Activated CD8-positive, alpha-beta memory T cell treated with anti-CD3 and anti-CD28 coated beads, Interleukin-2, amount 50 U/mL, for 48 hours (primary cell): ENCODE data around the gene EFEMP2.

Experiments used
- DNase-seq: peaks from one replicate; pipeline ENCODE4 v3.0.0-alpha.2; 2020

Gene EFEMP2

DNA sequence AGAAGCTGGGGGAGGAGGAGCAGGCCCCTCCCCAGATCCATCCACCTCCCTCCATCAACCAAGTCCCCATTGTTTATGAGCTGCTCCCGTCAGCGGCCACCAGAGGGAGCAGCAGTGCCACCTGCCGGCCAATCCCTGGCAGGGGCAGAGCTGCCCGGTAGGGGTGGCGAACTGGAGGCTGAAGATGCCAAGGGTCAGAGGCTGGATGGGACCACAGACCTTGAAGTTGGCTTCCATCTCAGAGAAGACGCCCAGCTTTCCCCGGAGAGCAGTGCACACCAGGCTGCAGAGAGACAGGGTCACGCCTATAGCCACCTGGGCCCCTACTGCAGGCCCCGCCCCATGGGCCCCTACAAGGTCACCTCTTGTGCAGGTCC is 12.1 kb upstream of the EFEMP2 start:
- DNase-seq: peak; percentile 92

DNA sequence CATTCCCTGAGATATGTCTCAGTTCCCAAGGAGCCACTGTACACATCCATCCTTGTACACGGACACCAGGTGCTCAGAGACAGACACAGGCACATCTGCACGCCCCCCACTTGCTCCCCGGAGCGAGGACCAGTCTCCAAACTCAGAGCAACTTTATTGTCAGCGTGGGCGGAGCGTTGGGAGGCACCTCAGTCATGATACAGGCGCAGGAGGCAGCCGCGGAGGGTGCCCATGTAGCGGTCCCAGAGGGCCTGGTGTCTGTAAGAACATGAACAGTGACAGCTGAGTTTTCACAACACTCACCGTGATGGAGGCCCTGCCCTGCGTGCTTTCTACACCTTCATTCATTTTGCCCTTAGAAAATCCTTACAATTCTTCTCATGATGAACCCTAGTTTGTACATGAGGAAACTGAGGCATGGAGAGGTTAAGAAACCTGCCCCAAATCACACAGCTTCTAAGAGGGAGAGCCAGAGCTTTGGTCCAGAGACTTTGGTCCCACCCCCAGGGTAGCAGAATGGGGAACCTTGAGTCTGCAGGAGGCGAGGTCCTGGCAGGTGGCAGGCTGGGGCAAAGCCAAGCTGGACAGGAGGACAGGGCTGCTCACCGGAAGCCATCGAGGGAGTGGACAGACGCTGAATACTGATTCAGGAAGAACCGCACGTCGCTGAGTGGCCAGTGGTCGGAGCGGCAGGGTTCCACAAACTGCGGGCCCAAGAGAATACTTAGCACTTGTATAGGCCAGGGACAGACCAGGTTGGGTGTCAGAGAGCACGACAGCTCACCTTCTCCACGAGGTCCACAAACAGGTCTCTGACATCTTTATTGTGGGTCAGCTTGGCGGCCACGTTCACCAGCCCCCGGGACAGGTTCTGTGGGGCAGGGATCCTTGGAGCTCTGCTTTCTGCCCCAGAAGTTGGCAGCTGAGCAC is 11.5 kb upstream of the EFEMP2 start:
- DNase-seq: no peak

DNA sequence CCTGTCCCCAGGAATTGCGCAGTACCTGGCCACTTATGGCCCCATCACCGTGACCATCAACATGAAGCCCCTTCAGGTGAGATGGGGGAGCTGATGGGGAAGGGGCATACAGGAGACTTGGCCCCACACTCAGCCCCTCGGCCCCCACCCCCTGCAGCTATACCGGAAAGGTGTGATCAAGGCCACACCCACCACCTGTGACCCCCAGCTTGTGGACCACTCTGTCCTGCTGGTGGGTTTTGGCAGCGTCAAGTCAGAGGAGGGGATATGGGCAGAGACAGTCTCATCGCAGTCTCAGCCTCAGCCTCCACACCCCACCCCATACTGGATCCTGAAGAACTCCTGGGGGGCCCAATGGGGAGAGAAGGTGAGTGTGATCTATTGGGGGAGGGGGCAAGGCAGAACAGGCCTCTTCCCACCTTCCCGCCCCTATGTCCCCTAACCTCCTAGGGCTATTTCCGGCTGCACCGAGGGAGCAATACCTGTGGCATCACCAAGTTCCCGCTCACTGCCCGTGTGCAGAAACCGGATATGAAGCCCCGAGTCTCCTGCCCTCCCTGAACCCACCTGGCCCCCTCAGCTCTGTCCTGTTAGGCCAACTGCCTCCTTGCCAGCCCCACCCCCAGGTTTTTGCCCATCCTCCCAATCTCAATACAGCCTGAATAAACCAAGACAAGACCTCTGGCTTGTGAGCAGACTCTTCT is 10.6 kb upstream of the EFEMP2 start:
- DNase-seq: no peak

DNA sequence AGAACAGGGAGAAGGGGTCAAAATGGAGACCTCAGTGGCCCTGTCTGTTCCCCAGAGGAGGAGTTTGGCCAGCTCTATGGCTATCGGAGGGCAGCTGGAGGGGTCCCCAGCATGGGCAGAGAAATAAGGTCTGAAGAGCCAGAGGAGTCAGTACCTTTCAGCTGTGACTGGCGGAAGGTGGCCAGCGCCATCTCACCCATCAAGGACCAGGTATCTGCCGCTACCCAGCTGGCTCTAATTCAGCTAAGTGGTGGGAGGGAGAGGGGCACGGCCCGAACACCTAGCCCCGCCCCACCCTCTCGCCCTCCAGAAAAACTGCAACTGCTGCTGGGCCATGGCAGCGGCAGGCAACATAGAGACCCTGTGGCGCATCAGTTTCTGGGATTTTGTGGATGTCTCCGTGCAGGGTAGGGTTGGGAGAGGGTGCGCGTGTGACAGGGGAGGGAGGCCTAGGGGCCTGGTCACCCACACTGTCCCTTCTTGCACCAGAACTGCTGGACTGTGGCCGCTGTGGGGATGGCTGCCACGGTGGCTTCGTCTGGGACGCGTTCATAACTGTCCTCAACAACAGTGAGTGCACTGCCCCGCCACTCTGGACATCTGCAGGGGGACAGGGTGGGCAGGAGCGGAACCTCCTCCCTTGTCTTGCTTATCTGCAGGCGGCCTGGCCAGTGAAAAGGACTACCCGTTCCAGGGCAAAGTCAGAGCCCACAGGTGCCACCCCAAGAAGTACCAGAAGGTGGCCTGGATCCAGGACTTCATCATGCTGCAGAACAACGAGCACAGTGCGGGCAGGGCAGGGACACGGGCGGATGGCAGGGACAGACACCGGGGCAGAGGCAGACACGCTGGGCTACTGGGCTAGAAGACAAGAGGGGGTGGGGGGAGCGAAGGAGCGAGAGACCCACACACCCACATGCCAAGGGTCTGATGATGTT is 9.8 kb upstream of the EFEMP2 start:
- DNase-seq: no peak

DNA sequence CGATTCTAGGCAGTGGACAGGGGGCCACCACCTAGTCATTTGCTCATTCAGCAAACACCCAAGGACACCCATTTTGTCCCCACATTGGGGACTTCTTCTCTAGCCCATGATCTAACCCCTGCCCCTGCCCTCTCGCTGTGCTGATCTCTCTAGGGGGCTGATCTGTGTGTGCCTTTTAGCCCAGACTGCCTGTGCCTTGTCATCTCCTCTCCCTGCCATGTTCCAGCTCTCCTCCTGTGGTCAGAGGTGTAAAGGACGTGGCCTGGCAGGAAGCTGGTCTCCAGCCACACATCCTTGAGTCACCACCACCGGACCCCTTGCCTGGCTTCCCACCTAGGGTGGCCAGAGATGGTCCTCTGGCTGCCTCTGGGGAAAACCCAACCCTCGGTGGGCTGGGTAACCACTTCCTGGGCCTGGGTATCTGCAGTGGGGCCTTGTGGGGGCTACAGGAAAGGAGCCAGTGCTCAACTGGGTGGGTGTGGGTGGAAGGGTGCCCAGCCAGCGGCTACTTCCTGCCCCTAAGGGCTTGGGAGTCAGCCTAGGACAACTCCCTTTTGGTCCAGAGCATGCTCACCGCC is 8.3 kb upstream of the EFEMP2 start:
- no peak for DNase-seq

DNA sequence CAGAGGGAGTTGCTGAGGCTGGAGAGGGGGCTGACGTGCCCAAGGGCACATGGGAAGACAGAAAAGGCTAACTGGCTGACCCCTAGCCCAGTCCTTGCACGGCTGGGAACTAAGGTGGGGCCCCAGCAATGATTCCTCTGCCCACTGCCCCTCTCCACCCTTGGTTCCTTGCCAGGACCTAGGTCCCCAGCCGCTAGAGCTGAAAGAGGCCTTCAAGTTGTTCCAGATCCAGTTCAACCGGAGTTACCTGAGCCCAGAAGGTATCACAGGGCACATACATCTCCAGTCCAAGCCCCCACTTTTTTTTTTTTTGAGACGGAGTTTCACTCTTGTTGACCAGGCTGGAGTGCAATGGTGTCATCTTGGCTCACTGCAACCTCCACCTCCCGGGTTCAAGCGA is 7.4 kb upstream of the EFEMP2 start:
- DNase-seq: no peak

DNA sequence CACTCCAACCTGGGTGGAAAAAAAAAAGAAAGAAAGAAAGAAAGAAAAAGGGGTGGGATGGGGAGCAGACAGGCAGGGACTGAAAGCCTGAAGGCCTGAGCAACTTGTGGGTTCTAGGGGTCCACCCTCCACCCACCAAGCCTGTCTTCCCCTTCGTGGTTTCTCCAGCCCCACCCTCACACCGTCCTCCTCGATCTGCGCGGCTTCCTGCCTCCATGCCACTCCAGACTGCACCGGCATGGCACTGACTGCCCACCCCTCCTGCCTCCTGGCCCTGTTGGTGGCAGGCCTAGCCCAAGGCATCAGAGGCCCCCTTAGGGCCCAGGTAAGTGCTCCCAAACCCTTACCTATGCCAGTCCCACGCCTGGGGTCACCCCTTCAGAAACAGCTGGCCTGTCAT is 7.0 kb upstream of the EFEMP2 start, which contains the start of gene CTSW:
Gene CTSW, plus strand, starts transcription at position 221 of the 400 bp plus-strand sequence. Its CDS starts 18 bp downstream, at position 239.
- peak; percentile 72 for DNase-seq

DNA sequence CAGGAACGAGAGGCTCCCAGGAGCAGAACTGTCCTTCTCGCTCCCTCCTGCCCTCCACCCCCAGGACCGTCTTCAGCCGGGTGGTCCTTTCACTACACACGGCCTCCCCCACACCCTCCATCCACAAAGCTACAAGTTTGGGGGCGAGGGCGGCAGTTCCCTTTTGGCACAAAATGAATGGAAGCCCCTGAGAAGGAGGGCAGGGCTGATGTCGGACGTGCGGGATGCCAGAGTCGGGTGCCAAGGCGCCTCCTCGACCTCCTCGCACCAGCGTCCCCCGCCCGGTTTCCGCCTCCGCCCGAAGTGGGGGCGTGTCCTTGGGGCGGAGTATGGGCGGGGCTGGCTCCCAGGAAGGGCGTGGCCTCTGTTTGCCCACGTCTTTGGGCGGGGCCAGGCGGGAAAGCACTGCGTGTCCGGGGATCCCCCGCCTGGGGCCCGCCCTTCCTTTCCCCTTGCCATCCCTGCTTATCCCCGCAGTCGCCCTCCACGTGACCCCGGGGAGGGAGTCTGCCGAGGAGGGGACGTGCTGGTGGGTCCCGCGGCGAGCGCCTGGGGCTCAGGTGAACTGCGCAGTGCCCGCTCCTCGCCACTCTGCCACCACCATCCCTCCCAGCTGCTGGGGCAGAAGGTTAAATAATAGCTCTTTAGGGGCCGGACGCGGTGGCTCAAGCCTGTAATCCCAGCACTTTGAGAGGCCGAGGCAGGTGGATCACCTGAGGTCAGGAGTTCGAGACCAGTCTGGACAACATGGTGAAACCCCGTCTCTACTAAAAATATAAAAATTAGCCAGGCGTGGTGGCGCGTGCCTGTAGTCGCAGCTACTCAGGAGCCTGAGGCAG is 937 bp upstream of the EFEMP2 start:
- DNase-seq: peak; percentile 99

DNA sequence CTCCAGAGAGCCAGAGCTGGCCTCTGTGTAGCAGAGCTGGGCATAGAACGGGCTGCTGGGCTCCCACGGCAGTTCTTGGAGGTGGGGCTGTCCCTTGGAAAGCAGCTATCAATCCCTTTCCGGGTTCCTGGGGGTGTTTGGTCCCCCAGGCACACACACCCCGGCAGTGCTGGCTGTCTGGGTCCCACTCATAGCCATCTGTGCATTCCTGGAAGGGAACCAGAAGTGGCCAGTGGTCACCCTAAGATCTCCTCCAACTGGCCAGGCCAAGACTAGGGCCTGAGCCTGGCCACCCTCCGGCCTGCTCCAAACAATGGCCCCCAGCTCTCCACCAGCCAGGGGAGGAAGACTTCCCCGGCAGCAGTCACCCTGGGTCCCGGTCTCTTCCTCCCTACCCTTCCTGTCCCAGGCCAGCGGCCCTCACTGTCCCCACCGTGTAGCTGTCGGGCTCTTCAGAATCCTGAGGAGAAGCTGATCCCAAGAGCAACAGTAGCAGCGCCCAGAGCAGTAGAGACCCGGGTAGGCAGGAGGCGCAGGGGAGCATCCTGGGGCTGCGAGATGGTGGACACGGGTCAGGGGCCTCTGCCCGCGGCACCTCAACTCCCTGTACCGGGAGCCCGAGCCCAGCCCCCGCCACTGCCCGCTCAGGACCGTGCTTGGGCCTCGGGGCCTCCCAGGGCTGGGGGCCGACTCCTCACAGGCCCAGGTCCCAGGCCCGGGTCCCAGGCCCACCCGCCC is 620 bp downstream of the EFEMP2 start:
- DNase-seq: no peak

DNA sequence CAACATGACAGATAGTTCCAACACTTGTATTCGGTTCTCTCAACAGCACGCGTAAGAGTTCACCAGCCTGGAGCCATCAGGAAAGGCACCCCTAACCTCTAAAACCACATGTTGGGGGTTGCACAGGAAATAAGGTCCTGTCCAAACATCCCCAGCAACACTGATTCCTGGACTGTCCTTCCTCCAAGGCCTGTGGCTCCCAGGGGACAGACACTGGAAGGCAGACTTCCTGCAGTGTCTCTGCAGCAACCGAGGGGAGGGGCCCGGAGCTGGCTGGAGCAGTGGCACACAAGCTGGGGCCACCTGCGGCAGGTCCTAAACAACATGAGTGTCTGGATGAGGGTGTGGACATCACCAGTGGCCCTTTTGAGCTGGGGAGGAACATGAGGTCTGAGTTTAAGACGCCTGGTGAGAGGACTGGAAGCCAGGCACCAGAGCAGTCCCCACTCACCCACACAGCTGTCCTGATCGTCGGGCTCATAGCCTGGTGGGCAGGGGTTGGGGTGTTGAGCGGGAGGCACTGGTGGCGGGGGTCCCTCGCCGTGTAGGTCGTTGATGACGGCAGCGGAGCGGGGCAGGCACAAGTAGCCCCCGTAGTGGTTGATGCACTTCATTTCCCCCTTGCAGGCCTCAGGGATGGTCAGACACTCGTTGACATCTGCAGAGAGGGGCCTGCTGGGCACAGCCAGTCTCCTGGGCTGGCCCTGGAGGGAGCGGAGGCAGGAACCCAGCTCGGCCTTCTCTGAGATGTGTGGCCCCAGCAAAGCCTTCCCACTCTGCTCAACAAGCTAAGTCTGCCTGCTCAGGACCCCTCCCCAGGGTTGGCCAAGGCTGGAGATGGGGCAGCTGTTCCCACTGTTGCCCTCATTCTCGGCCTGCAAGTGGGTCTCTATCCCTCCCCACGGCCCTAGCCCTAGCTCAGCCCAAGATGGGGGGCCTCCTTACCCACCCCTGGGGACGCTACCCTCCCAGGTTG is 1.6 kb downstream of the EFEMP2 start:
- no peak for DNase-seq

DNA sequence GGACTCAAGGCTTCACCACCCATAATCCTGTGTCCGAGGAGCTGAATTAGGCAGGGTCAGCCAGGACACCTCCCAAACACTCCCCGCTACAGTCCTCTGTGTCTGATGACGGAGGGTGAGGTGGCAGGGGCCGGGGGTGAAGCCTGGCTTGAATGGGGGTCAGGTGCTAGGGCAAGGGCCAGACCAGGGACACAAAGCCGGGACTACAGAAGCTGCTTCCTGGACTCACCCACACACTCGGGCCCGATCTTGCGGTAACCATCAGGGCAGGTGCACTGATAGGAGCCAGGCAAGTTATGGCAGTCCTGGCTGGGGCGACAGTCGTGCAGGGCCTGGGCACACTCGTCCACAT is 2.3 kb downstream of the EFEMP2 start:
- no peak for DNase-seq

DNA sequence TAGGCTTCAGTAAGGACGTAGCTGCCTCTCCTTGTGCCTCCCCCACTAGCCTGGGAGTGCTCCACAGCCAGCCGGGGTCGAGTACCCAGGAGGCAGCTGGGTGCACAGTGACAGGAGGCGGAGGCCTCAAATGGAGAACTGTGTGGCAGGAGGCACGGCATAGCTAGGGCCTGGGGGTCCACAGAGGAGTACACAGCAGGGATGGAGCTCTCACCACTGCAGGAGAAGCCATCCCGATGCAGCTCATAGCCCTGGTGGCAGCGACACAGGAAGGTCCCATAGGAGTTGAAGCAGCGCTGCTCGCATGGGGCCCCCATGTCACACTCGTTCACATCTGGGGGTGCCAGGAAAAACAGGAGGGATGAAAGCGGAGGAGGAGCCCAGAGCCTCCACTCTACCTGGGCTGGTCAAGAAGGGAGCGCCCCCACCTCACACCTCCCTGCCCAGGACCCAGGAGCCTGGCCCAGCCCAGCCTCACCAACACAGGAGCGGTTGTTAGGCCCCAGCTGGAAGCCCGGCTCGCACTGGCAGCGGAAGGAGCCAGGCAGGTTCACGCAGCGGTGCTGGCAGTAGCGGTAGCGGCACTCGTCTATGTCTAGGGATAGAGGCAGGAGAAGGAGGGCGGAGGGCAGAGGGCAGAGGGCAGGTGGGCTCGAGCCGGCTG is 2.8 kb downstream of the EFEMP2 start:
- DNase-seq: no peak

DNA sequence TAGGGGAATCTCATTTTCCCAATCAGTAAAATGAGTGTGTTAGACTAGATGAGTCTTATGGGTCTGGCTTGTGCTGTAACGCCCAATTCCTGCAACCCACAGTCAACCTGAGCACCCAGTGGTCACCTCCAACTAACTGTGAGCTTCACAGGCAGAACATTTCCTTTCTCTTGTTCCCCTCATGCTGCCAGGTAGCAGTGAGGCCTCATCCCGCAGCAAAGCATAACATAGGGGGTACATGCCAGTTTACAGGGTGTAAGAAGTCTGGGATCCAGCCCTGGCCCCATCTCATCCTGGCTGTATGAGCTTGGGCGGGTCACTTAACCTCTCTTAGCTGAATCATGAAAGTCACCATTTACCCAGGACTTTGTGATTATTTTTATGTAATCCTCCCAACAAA is 3.7 kb downstream of the EFEMP2 start:
- DNase-seq: no peak

DNA sequence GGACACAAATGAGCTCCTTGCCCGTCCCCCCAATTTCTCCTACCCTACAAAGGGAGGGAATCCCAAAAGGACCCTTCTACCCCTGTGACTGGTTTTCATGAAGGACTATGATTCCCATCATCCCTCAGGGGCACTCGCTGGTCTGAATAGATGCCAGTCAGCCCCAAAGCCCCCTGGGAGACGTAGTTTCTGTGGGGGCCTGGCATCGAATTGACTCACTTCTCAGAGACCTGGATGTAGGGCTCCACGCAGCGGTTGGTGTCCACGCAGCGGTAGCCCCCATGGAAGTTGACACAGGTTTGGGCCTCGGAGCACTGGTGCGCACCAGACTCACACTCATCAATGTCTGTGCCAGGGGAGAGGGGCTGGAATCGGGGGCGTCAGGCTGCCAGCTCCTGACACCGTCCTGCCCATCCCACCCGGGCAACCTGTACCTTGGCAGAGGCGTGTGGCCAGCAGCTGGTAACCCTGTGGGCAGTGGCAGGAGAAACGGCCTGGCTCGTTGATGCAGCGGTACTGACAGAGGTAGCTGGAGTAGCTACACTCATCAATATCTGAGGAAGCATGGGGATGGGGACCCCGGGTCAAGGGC is 4.4 kb downstream of the EFEMP2 start:
- DNase-seq: no peak

DNA sequence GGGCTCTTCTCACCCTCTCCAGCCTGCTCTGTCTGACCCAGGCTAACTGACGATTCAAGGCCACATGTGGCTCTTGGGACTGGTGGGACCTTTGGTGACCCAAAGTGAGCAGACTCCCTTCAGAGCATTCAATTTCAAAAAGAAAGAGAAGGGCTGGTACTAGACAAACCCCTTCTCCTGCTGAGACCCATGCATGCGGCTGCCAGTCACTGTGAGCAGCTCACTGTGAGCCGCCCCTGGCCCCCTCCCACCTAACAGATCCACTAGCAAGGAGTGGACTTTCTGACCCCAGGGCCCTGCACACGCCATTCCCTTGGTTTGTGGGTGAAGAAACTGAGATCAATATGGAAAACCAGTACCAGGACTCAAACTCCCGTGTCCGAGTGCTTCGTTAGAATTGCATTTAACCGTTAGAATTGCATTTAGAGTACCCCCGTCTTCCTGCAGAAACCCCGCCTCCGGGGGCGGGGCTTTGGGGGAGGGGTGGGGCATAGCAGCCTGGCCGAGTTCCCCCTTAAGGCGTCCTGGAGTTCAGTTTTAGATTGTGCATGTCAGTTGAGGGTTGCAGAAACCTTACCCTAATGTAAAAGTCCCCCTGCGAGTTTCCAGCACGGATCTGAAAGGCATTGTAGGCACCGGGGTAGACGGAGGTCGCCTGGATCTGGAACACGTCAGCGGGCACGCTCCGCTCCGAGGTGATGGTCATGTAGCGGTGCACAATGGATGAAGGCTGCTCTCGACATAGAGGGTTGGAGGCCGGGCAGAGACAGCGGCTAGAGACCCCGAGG is 5.1 kb downstream of the EFEMP2 start:
- DNase-seq: no peak

DNA sequence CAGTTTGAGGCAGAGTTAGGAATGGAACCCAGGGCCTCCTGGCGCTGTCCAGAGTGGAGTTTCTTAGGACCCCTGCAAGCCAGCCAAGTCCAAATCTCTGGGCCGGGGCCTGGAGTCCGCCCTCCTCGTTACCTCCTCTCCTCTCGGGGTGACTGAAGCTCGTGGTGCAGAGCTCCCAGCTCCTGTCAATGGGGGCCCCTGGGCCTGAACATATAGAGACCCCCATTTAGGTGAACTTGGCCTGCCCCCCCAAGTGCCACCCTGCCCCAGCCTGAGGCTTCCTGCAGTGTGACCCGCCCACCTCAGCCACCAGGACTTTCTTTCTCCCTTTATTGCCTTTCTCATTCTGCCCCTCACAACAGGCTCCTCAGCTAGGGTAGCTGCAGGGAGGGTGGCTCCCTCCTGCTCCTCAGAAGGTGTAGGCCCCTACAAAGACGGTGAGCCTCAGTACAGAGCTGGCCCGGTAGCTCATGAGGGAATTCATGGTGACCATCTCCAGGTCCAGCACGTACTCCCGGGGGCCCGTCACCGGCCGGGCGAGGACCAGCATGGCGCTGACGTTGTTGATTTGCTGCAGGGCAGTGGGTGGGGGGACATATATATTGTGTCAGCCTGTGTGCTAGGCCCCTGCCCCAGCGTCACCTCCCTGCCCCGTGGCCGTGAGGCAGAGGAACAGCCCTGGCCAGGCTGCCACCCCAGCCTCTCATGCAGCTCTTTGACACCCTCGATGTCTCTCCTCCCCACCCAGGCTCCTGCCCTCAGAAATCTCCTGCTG is 5.9 kb downstream of the EFEMP2 start:
- DNase-seq: no peak

DNA sequence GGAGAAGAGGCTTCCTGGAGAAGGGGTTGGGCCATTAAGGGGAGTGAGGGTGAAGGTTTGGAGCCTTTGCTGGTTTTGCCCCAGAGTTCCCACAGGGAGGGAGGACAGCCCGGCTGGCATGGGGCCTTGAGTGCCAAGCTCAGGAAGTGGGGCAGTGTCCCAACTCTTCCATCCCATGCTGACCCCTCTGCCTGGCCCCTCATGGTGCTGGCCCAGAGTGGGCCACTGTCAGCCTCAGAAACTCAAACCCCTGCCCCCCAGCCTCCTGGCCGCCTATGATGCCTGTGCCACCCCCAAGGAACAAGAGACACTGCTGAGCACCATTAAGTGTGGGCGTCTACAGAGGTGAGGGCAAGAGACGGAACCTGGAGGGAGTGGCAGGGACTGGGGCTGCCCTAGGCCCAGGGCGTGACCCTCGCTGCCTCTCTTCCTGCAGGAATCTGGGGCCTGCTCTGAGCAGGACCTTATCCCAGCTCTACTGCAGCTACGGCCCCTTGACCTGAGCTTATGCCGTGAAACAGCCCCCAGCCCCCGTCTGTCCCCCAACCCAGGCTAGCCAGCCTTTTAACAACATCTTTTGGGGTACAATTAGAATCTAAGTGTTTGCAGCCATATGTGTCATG is 6.9 kb downstream of the EFEMP2 start:
- DNase-seq: no peak
